GM12878 (cell line): ENCODE data around the gene LY6G6D.

Experiments
- DPF2 ChIP-seq: fragments of 450-650 bp; IDR thresholded peaks from 2 replicates; pipeline ENCODE4 v1.6.1; 2017; ENCODE audit warnings: mild to moderate bottlenecking
- EZH2 ChIP-seq: IDR thresholded peaks from 2 replicates; pipeline ENCODE4 v1.6.1; 2012; ENCODE audit warnings: low read depth, mild to moderate bottlenecking, control low read depth, inconsistent platforms, low read length, borderline replicate concordance; ENCODE audit not compliant: control insufficient read depth
- ZBTB4 ChIP-seq: fragments of 450-650 bp; formaldehyde crosslinking; IDR thresholded peaks from 2 replicates; pipeline ENCODE4 v1.4.0; 2022; ENCODE audit warnings: mild to moderate bottlenecking, moderate library complexity
- ZZZ3 ChIP-seq: IDR thresholded peaks from 2 replicates; pipeline ENCODE4 v1.6.1; 2011; ENCODE audit warnings: low read depth; ENCODE audit not compliant: control insufficient read depth, insufficient read length

- no peak for TF ChIP-seq ZBTB4 (CRISPR knock-in tag)
- no peak for TF ChIP-seq DPF2
- no peak for TF ChIP-seq ZZZ3
- no peak for TF ChIP-seq EZH2
Observed at GRCh38 chr6:31693535-31693934, 21.6 kb upstream of the LY6G6D start.
